Muscle of leg (tissue), 11 donors: ENCODE data around the gene PRCD. TPM values are rescaled to one million over a fixed set of nuclear protein-coding genes. Genes with fewer than 3 reads are reported as not detected.
"Not testable (repeated sequence)": the region's sequence is repeated elsewhere in the genome, so short reads cannot be mapped to it uniquely, and the experiment has no call there.

Experiments used
- DNase-seq: peaks from one replicate; pipeline ENCODE4 v3.0.0; 2013
- H3K27ac ChIP-seq: one replicate; pipeline ENCODE4 v1.5.1; 2013; ENCODE audit warnings: mild to moderate bottlenecking, low read length, control low read depth
- H3K27me3 ChIP-seq: one replicate; pipeline ENCODE4 v1.6.1; 2013; ENCODE audit warnings: low read length; ENCODE audit not compliant: control insufficient read depth, insufficient read depth
- H3K36me3 ChIP-seq: one replicate; pipeline ENCODE4 v1.6.1; 2013; ENCODE audit warnings: low read length; ENCODE audit not compliant: control insufficient read depth, insufficient read depth
- H3K4me1 ChIP-seq: one replicate; pipeline ENCODE4 v1.6.1; 2013; ENCODE audit warnings: low read length; ENCODE audit not compliant: control insufficient read depth, insufficient read depth
- H3K4me3 ChIP-seq: one replicate; pipeline ENCODE4 v1.5.1; 2013; ENCODE audit warnings: low read length, control low read depth
- H3K9me3 ChIP-seq: replicated peaks from 2 replicates; pipeline ENCODE4 v1.6.1; 2013; ENCODE audit warnings: low read depth, low read length; ENCODE audit not compliant: control insufficient read depth
- WGBS: methylation state at CpG from one replicate; pipeline ENCODE4 v1.1.5; 2013; ENCODE audit warnings: missing lambda C conversion rate; ENCODE audit not compliant: insufficient coverage; 5-methylcytosine and 5-hydroxymethylcytosine counted together
- polyA plus RNA-seq, 8 donors: library from polyadenylated mRNA; unstranded; fragments of 120-200 nt; gene quantifications; one replicate each; pipeline versions ENCODE4 v1.2.1 to v1.2.3, GENCODE V29; 2013; ENCODE audit warnings: inconsistent platforms in 1 of 8, low replicate concordance in 1 of 8; ENCODE audit not compliant: insufficient read length in 8 of 8, insufficient read depth in 1 of 8
- total RNA-seq: library from RNA; stranded (reverse); fragments of 120-200 nt; gene quantifications from one replicate; pipeline ENCODE4 v1.2.4, GENCODE V29; 2013

The PRCD gene
- total and polyA plus RNA-seq, 9 donors = 2.2 to 6.5 (median 3.9) TPM

GRCh38 chr17:76517638-76518038 is 22.2 kb upstream of the PRCD start:
- no peak for DNase-seq
- H3K27ac ChIP-seq = no peak overlapping the region
- H3K9me3 ChIP-seq = no peaks in the 10 kb centered on the region
- H3K36me3 ChIP-seq = no peaks in the 10 kb centered on the region
- H3K4me3 ChIP-seq = no peak overlapping the region
- H3K27me3 ChIP-seq = peaks cover 3% of the 10 kb centered on the region
- H3K4me1 ChIP-seq = peaks cover 32% of the 10 kb centered on the region
- 85% methylated on average over 11 of the region's 11 CpGs for WGBS

DNA sequence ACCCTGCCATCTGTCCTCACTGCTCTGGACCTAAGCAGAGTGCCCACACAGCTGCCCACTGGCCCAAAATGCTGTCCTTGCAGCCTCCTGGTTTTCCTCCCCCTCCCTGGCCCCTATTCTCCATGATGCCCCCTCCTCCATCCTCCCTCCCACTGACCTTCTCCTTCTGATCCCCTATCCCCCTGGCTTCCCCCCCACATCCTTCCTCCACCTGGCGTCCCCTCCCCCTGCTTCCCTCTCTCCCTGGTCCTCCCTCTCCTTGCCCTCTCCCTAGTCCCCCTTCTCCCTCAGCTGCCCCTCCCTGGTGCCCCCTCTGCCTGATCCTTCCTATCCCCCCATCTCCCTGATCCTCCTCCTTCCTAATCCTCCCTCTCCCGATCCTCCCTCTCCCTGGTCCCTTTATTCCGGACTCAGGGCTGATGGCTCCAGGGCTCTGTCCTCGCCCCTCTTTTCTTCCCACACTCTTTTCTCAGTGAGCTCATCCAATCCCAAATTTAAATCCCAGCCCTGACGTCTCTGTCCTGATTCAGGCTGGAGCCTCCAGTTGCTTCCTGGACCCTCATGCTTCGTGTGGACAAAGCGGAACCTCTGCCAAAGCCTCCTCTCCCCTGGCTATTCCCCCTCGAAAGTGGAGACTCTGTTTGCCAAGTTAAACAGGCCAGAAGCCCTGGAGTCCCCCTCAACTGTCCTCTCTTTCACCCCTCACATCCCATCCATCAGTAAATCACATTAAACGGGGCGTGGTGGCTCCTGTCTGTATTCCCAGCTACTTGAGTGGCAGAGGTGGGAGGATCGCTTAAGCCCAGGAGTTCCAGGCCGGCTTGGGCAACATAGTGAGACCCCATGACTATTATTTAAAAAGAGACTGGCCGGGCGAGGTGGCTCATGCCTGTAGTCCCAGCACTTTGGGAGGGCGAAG is 20.5 kb upstream of the PRCD start:
- H3K27ac ChIP-seq = peak overlapping the region; percentile 82
- H3K36me3 ChIP-seq = no peaks in the 10 kb centered on the region
- H3K4me3 ChIP-seq = no peak overlapping the region
- 13% methylated on average over 8 of the region's 15 CpGs for WGBS
- peak; percentile 91 for DNase-seq
- peaks cover 5% of the 10 kb centered on the region for H3K27me3 ChIP-seq
- peaks cover 43% of the 10 kb centered on the region for H3K4me1 ChIP-seq
- no peaks in the 10 kb centered on the region for H3K9me3 ChIP-seq

- H3K27ac ChIP-seq = no peak overlapping the region
- WGBS = 80% methylated on average over 4 of the region's 7 CpGs
- H3K36me3 ChIP-seq = no peaks in the 10 kb centered on the region
- peaks cover 43% of the 10 kb centered on the region for H3K4me1 ChIP-seq
- no peak overlapping the region for H3K4me3 ChIP-seq
- H3K27me3 ChIP-seq = peaks cover 5% of the 10 kb centered on the region
- no peaks in the 10 kb centered on the region for H3K9me3 ChIP-seq
- no peak for DNase-seq
Observed at GRCh38 chr17:76521262-76521661, 18.6 kb upstream of the PRCD start.

DNA sequence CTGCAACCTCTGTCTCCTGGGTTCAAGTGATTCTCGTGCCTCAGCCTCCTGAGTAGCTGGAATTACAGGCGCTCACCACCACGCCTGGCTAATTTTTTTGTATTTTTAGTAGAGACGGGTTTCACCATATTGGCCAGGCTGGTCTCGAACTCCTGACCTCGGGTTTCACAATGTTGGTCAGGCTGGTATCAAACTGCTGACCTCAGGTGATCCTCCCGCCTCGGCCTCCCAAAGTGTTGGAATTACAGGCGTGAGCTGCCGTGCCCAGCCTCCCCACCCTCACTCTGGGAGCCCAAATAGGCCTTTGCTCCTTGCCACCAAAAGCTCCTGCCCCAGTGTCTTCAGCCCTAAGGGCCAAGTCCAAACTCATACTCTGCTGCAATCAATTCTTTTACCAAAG is 18.2 kb upstream of the PRCD start:
- 91% methylated on average over 7 of the region's 10 CpGs for WGBS
- not testable (repeated sequence) for DNase-seq

GRCh38 chr17:76523084-76524037 is 16.5 kb upstream of the PRCD start:
- DNase-seq = peak; percentile 68
- Histone ChIP-seq H3K4me1 (peaks cover 57% of the 10 kb centered on the region), H3K4me3 (no peak overlapping the region), H3K27me3 (peaks cover 5% of the 10 kb centered on the region), H3K36me3 (no peaks in the 10 kb centered on the region), H3K27ac (no peak overlapping the region), H3K9me3 (no peaks in the 10 kb centered on the region)
- WGBS = 9% methylated on average over 30 of the region's 35 CpGs

More for the DNA sequence above, 18.2 kb upstream of the PRCD start:
- peaks cover 43% of the 10 kb centered on the region for H3K4me1 ChIP-seq
- not testable (repeated sequence) for H3K27ac ChIP-seq, H3K9me3 ChIP-seq, H3K36me3 ChIP-seq, H3K27me3 ChIP-seq, H3K4me3 ChIP-seq

DNA sequence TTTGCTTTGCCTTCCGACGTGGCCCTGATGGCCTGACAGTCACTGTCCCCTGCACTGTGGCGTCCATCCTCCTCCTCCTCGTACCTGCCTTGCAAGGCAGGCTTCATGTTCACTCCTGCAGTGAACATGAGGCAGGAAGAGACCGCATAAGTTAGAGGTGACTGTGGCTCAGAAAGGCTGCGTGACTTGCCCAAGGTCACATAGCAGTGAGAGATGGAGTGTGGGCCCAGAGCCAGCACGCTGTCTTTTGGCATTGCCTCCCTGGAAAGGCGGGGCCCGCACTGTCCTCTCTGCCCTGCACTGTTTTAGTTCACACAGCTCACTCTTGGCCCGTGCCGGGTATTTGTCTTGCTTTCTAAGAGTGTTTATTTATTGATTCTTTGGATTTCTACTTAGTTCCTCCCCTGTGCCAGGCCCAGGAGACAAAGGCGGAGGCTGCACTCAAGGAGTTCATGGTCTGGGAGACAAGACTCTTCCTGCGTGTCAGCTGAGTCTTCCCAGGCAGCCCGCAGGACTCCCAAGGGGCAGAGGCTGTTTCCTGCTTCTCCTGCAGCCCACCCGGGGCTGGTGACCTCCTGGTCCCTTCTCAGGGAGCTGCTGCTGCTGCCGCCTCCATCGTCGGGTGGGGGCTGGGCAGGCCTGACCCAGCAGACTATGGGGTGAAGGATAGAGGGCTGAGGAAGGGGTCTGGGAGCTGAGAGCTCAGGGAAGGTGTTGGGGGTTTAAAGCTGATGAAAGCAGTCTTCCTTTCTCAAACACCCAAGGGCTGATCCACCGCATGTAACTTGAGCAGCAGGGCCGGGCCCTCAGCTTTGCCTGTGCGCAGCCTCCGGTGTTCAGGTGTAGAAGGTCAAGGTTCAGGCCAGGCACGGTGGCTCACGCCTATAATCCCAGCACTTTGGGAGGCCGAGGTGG is 15.0 kb upstream of the PRCD start:
- Histone ChIP-seq H3K4me3 (no peak overlapping the region), H3K4me1 (peaks cover 58% of the 10 kb centered on the region), H3K27me3 (peaks cover 7% of the 10 kb centered on the region), H3K27ac (peak overlapping the region; percentile 42), H3K36me3 (no peaks in the 10 kb centered on the region), H3K9me3 (no peaks in the 10 kb centered on the region)
- 53% methylated on average over 18 of the region's 25 CpGs for WGBS
- DNase-seq = peak; percentile 59

GRCh38 chr17:76525513-76525833 is 14.4 kb upstream of the PRCD start:
- H3K36me3 ChIP-seq, DNase-seq, H3K4me3 ChIP-seq, H3K27me3 ChIP-seq, H3K27ac ChIP-seq, H3K9me3 ChIP-seq: not testable (repeated sequence)
- H3K4me1 ChIP-seq = peaks cover 60% of the 10 kb centered on the region
- WGBS = 55% methylated on average over 2 of the region's 8 CpGs

- H3K27ac ChIP-seq, H3K27me3 ChIP-seq, H3K9me3 ChIP-seq, DNase-seq, H3K4me3 ChIP-seq, H3K36me3 ChIP-seq: not testable (repeated sequence)
- peaks cover 70% of the 10 kb centered on the region for H3K4me1 ChIP-seq
- WGBS = 47% methylated on average over 6 of the region's 9 CpGs
Observed at GRCh38 chr17:76527016-76527415, 12.8 kb upstream of the PRCD start.

GRCh38 chr17:76527430-76528111 is 12.3 kb upstream of the PRCD start:
- Histone ChIP-seq H3K4me3 (no peak overlapping the region), H3K27me3 (peaks cover 4% of the 10 kb centered on the region), H3K27ac (peak overlapping the region; percentile 96), H3K36me3 (no peaks in the 10 kb centered on the region), H3K4me1 (peaks cover 75% of the 10 kb centered on the region), H3K9me3 (no peaks in the 10 kb centered on the region)
- DNase-seq = peak; percentile 71
- WGBS = 7% methylated on average over 13 of the region's 26 CpGs
